Smooth muscle cell of the coronary artery (primary cell): ENCODE data around the gene YAF2. TPM values are rescaled to one million over a fixed set of nuclear protein-coding genes. Genes with fewer than 3 reads are reported as not detected.

Experiments
- total RNA-seq: library from RNA; depleted of rRNA; stranded (reverse); fragments of >200 nt; gene quantifications from 2 replicates; pipeline ENCODE4 v1.2.3, GENCODE V29; 2014; ENCODE audit warnings: low replicate concordance

YAF2 gene
- total RNA-seq: 5.7 and 10.6 TPM in 2 replicates

GRCh38 chr12:42238240-42239140 is at the start of gene YAF2:
Gene YAF2, minus strand, starts transcription at chr12:42238248. Its CDS starts 68 bp downstream, at chr12:42238180.

GRCh38 chr12:42144408-42145196 is 93.4 kb downstream of the YAF2 start, which contains the start of gene GXYLT1:
Gene GXYLT1, minus strand, starts transcription at chr12:42144874. Its CDS starts 228 bp downstream, at chr12:42144646.

Other genes starting within 250 kb of the YAF2 start
- gene GXYLT1, start 93.4 kb downstream of the YAF2 start, total RNA-seq: 4.2 and 8.3 TPM in 2 replicates
- 11.6 and 22.2 TPM in 2 replicates for gene ZCRB1, start 87.8 kb upstream of the YAF2 start, total RNA-seq
- 70.4 and 84.1 TPM in 2 replicates for gene PPHLN1, start 87.9 kb upstream of the YAF2 start, total RNA-seq